Retinal pigment epithelial cell (primary cell): ENCODE results near the gene GOLT1A.
"Not testable (repeated sequence)": the region's sequence is repeated elsewhere in the genome, so short reads cannot be mapped to it uniquely, and the experiment has no call there.

Source experiments
- DNase-seq: peaks from one replicate; pipeline ENCODE4 v3.0.0-alpha.2; 2010; ENCODE audit warnings: low read depth
- H3K4me3 ChIP-seq: 2 replicates; pipeline ENCODE4 v1.5.1; 2011; ENCODE audit warnings: mild to moderate bottlenecking, low read length, control low read depth, moderate library complexity
- TF ChIP-seq, protein P1 (sequence below): conservative IDR thresholded peaks from 2 replicates; pipeline ENCODE4 v1.5.1; 2011; ENCODE audit warnings: low read depth, low read length, control low read depth, inconsistent platforms

The GOLT1A gene

DNA sequence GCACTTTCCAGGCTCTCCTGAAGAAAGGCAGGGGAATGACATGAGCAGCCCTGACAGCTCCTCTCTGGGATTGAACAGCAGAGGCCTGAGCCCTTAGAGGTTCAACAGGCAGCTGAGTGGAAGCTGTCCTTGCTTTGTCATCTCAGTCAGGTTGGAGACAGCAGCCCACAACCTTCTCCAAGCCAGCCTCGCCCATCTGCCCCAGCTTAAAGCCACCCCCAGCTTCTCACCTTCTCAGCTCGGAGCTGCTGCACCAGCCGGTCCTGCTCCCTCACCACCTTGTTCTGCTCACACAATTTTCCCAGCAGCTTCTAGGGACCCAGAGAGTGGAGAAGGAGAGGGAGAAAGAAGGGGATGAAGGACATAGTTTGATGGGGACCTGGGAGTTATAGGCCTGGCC, 35.2 kb upstream of the GOLT1A start:
- TF ChIP-seq, protein P1, sequence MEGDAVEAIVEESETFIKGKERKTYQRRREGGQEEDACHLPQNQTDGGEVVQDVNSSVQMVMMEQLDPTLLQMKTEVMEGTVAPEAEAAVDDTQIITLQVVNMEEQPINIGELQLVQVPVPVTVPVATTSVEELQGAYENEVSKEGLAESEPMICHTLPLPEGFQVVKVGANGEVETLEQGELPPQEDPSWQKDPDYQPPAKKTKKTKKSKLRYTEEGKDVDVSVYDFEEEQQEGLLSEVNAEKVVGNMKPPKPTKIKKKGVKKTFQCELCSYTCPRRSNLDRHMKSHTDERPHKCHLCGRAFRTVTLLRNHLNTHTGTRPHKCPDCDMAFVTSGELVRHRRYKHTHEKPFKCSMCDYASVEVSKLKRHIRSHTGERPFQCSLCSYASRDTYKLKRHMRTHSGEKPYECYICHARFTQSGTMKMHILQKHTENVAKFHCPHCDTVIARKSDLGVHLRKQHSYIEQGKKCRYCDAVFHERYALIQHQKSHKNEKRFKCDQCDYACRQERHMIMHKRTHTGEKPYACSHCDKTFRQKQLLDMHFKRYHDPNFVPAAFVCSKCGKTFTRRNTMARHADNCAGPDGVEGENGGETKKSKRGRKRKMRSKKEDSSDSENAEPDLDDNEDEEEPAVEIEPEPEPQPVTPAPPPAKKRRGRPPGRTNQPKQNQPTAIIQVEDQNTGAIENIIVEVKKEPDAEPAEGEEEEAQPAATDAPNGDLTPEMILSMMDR, result no peak
- H3K4me3 ChIP-seq, result no peak overlapping the region
- DNase-seq, result no peak

DNA sequence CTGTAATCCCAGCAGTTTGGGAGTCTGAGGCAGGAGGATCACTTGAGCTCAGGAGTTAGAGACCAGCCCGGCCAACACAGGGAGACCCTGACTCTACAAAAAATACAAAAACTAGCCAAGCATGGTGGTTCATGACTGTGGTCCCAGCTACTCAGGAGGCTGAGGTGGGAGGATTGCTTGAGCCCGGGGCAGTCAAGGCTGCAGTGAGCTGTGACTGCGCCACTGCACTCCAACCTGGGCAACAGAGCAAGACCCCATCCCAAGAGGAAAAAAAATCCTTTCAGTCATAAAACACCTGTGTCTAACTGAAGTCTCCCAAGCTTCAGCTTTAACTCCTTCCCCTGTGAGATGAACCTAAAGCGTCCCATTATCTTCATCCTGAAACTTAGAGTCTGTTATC, 33.1 kb upstream of the GOLT1A start:
- DNase-seq, result no peak
- no peak overlapping the region for H3K4me3 ChIP-seq
- TF ChIP-seq, protein P1, result no peak

DNA sequence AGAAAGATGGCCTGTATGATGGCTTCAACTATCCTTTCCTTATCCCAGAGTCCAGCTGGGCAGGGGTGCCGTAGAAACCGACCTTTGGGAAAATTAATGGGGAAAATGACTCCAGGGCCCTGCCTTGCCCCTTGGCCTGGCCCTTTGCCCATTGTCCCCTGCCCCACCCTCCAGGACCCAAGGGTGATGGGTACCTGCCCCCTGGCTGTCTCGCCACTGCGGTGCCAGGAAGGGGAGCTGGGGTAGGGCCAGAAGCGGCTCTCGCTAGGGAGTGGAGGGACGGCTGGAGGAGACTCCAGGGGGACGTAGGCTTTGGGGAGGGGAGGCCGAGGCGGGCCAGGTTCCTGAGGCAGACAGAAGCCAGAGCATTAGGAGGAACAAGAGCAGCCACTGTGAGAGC, 29.1 kb upstream of the GOLT1A start:
- DNase-seq, result no peak
- H3K4me3 ChIP-seq, result no peak overlapping the region
- TF ChIP-seq, protein P1, result no peak

DNA sequence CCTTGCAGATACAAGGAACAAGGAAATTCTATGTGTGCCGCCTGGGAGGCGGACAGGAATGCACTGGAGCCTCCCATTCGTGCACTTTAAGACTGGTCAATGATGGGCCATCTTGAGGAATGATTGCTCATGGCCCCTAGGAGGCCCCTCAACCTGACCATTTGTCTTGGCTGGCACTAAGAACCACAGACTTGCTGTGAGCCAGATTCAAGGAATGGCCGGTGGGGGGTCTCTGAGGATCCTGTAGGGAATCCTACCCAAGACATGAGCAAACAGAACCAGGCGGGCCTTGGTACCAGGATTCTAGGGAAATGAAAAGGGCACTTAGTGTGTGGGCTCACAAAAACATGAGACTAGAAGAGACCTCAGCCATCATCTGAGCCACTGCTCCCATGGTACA, 28.1 kb upstream of the GOLT1A start:
- TF ChIP-seq, protein P1, result no peak
- H3K4me3 ChIP-seq, result no peak overlapping the region
- DNase-seq, result no peak

DNA sequence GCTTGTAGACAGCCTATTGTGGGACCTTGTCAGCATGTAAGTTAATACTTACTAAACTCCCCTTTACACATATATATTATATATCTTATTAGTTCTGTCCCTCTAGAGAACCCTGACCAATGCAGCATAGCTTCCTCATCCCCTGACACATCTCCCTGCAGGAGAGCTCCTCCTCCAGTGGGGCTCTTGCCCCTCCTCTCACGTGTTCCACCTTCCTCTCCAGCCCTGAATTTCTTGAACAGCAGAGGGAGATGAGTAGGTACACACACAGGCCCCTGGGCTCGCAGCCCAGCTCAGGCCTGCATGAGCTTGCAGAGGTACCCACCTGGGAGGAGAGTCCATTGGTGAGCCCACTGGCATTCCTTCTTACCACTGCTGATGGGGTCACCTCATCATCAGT, 27.3 kb upstream of the GOLT1A start:
- no peak overlapping the region for H3K4me3 ChIP-seq
- no peak for DNase-seq
- TF ChIP-seq, protein P1, result no peak

DNA sequence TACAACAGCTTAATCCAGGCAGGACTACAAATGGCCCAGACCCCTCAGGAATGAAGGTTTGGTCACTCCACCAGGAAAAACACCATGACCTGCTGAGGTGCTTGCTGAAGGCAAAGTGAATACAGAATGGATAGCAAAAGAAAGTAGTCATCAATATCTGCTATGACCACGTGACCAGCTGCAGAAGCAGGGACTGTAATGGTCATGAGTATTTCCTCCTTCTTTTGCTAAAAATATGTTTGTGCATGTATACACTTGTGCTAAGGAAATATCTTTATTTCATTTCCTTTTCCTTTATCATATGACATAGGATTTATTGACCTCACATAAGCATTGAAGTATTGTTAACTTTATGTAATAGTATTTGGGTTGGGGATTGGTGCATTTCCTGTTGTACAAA, 26.4 kb upstream of the GOLT1A start:
- no peak overlapping the region for H3K4me3 ChIP-seq
- no peak for DNase-seq
- TF ChIP-seq, protein P1, result no peak

DNA sequence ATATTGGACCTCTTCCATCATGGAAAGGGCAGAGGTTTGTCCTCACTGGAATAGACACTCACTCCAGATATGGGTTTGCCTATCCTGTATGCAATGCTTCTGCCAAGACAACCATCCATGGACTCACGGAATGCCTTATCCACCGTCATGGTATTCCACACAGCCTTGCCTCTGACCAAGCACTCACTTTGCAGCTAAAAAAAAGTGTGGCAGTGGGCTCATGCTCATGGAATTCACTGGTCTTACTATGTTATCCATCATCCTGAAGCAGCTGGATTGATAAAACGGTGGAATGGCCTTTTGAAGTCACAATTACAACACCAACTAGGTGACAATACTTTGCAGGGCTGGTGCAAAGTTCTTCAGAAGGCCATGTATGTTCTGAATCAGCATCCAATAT, 25.6 kb upstream of the GOLT1A start:
- not testable (repeated sequence) for DNase-seq, H3K4me3 ChIP-seq

DNA sequence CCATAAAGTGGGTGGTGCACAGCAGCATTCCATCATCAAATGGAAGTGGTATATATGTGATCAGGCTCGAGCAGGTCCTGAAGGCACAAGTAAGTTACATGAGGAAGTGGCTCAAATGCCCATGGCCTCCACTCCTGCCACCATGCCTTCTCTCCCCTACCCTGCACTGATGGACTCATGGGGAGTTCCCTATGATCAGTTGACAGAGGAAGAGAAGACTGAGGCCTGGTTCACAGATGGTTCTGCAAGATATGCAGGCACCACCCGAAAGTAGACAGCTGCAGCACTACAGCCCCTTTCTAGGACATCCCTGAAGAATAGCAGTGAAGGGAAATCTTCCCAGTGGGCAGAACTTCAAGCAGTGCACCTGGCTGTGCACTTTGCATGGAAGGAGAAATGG, 24.7 kb upstream of the GOLT1A start:
- not testable (repeated sequence) for DNase-seq, H3K4me3 ChIP-seq

DNA sequence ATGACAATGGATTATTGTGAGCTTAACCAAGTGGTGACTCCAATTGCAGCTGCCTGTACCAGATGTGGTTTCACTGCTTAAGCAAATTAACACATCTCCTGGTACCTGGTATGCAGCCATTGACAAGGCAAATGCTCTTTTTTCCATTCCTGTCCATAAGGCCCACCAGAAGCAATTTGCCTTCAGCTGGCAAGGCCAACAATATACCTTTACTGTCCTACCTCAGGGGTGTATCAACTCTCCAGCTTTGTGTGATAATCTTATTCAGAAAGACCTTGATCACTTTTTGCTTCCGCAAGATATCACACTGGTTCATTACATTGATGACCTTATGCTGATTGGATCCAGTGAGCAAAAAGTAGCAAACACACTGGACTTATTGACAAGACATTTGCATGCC, 23.7 kb upstream of the GOLT1A start:
- not testable (repeated sequence) for DNase-seq, H3K4me3 ChIP-seq
